ENCODE data around the gene NEGR1. TPM values are rescaled to one million over a fixed set of nuclear protein-coding genes. Genes with fewer than 3 reads are reported as not detected.

Gene NEGR1
- total and polyA plus RNA-seq, 2 experiments from 2014 or later: 0.57 to 0.94 TPM

GRCh38 chr1:71987181-71987580, 295.2 kb downstream of the NEGR1 start (continued):
- TF ChIP-seq ZNF462 (CRISPR knock-in tag; IDR thresholded peaks at IDR 0.05) (no peak), JUNB (IDR thresholded peaks at IDR 0.05; ENCODE audit: unreplicated experiment) (no peak), ETS1 (IDR thresholded peaks at IDR 0.05) (no peak), CTCF (conservative IDR thresholded peaks at IDR 0.05; ENCODE audit: low read depth in 2 of 2) (no peak)

GRCh38 chr1:71986160-71986559, 296.2 kb downstream of the NEGR1 start:
- no peak overlapping the region for H3K4me2 ChIP-seq
- peaks cover 2% of the 10 kb centered on the region for H3K4me1 ChIP-seq (ENCODE audit: insufficient read depth)
- ATAC-seq (no peak), DNase-seq (ENCODE audit: low spot score) (no peak)
- H3K27me3 ChIP-seq (ENCODE audit: insufficient read depth): no peaks in the 10 kb centered on the region
- Mint-ChIP-seq H3K27me3 (ENCODE audit: insufficient read depth, low read depth, poor library complexity) (no peaks in the 10 kb centered on the region), H3K36me3 (ENCODE audit: low read depth) (no peaks in the 10 kb centered on the region), H3K4me3 (no peak overlapping the region), H3K4me1 (peaks cover 3% of the 10 kb centered on the region), H3K27ac (no peak overlapping the region; the same call in 1 of the 2 replicates), H3K9me3 (no peaks in the 10 kb centered on the region)
- H3K4me3 ChIP-seq: no peak overlapping the region
- H3K27ac ChIP-seq (ENCODE audit: low read depth): no peak overlapping the region
- no peaks in the 10 kb centered on the region for H4K20me1 ChIP-seq (replicated peaks; ENCODE audit: insufficient read depth)
- no peaks in the 10 kb centered on the region for H3K9me2 ChIP-seq (ENCODE audit: insufficient read depth)
- H3K79me2 ChIP-seq (replicated peaks; ENCODE audit: insufficient read depth): no peaks in the 10 kb centered on the region
- no peaks in the 10 kb centered on the region for H3K36me3 ChIP-seq (ENCODE audit: insufficient read depth)
- no peaks in the 10 kb centered on the region for H3F3A ChIP-seq (replicated peaks; ENCODE audit: low read depth)
- no peak overlapping the region for H2AFZ ChIP-seq
- TF ChIP-seq ZNF331 (CRISPR knock-in tag; IDR thresholded peaks at IDR 0.05; ENCODE audit: low read depth) (no peak), ETS1 (IDR thresholded peaks at IDR 0.05) (no peak)

All from GM23338 (cell line).